Smooth muscle cell (in vitro differentiated cells): ENCODE measurements around the gene BTG3. TPM values are rescaled to one million over a fixed set of nuclear protein-coding genes. Genes with fewer than 3 reads are reported as not detected.

Experiments
- DNase-seq: peaks from one replicate; lab custom pipeline; 2025; ENCODE audit not compliant: unreplicated experiment; lab: John Stamatoyannopoulos, UW
- H2AFZ ChIP-seq: fragments of 200-600 bp; sonication (generic); 2 replicates; pipeline ENCODE4 v1.6.0; 2016; ENCODE audit warnings: antibody characterized with exemption, low read depth, mild to moderate bottlenecking
- H3F3A ChIP-seq: fragments of 200-600 bp; sonication (generic); 2 replicates; pipeline ENCODE4 v1.6.0; 2017; ENCODE audit warnings: antibody characterized with exemption, low read depth
- H3K27ac ChIP-seq: fragments of 200-600 bp; sonication (generic); 2 replicates; pipeline ENCODE4 v1.5.1; 2016; ENCODE audit warnings: low read depth, mild to moderate bottlenecking
- H3K27me3 ChIP-seq: fragments of 200-600 bp; sonication (generic); 2 replicates; pipeline ENCODE4 v1.6.1; 2016; ENCODE audit warnings: low read depth, mild to moderate bottlenecking
- H3K36me3 ChIP-seq: fragments of 200-600 bp; sonication (generic); 2 replicates; pipeline ENCODE4 v1.5.1; 2016; ENCODE audit warnings: low read depth
- H3K4me1 ChIP-seq: fragments of 200-600 bp; sonication (generic); 2 replicates; pipeline ENCODE4 v1.5.1; 2016; ENCODE audit warnings: low read depth
- H3K4me2 ChIP-seq: fragments of 200-600 bp; sonication (generic); 2 replicates; pipeline ENCODE4 v1.6.0; 2016; ENCODE audit warnings: mild to moderate bottlenecking
- H3K4me3 ChIP-seq: fragments of 200-600 bp; sonication (generic); 2 replicates; pipeline ENCODE4 v1.5.1; 2016; ENCODE audit warnings: mild to moderate bottlenecking
- H3K79me2 ChIP-seq: fragments of 200-600 bp; sonication (generic); 2 replicates; pipeline ENCODE4 v1.6.0; 2016; ENCODE audit warnings: low read depth, mild to moderate bottlenecking
- H3K9ac ChIP-seq: fragments of 200-600 bp; sonication (generic); 2 replicates; pipeline ENCODE4 v1.6.0; 2016; ENCODE audit warnings: low read depth
- H3K9me3 ChIP-seq: fragments of 200-600 bp; sonication (generic); replicated peaks from 2 replicates; pipeline ENCODE4 v1.5.1; 2016; ENCODE audit warnings: low read depth
- H4K20me1 ChIP-seq: fragments of 200-600 bp; sonication (generic); 2 replicates; pipeline ENCODE4 v1.6.0; 2016; ENCODE audit warnings: low read depth
- CTCF ChIP-seq: fragments of 200-600 bp; sonication (generic); IDR thresholded peaks from 2 replicates; pipeline ENCODE4 v1.5.1; 2017; ENCODE audit warnings: borderline replicate concordance, mild to moderate bottlenecking, antibody characterized with exemption; ENCODE audit not compliant: insufficient read depth, poor library complexity, severe bottlenecking
- WGBS: methylation state at CpG from one replicate; pipeline ENCODE4 v1.1.7; 2016; ENCODE audit warnings: low lambda C conversion rate; 5-methylcytosine and 5-hydroxymethylcytosine counted together
- polyA plus RNA-seq: library from polyadenylated mRNA; unstranded; fragments of >200 nt; fragmentation: Nextera tagmentation; extraction: Ambion mirVana; gene quantifications from 2 replicates; pipeline ENCODE4 v1.2.1, GENCODE V29; 2016
- total RNA-seq: library from RNA; depleted of rRNA; stranded (reverse); fragments of >200 nt; gene quantifications from 2 replicates; pipeline ENCODE4 v1.2.3, GENCODE V29; 2014

The BTG3 gene
- total and polyA plus RNA-seq, 2 experiments from 2014 or later: 103 to 119 TPM

- Histone ChIP-seq H4K20me1 (no peaks in the 10 kb centered on the region), H2AFZ (no peak overlapping the region), H3K4me3 (no peak overlapping the region), H3F3A (no peaks in the 10 kb centered on the region), H3K36me3 (no peaks in the 10 kb centered on the region), H3K79me2 (no peaks in the 10 kb centered on the region), H3K27me3 (no peaks in the 10 kb centered on the region), H3K9ac (no peak overlapping the region), H3K4me1 (no peaks in the 10 kb centered on the region), H3K4me2 (no peak overlapping the region), H3K27ac (no peak overlapping the region), H3K9me3 (no peaks in the 10 kb centered on the region)
- DNase-seq: no peak
- no peak for TF ChIP-seq CTCF
- 90% methylated on average over 2 of the region's 2 CpGs for WGBS
Measured at GRCh38 chr21:17640821-17641220, 28.1 kb upstream of the BTG3 start.

- Histone ChIP-seq H2AFZ (no peak overlapping the region), H3K27ac (no peak overlapping the region), H3K36me3 (no peaks in the 10 kb centered on the region), H3F3A (no peaks in the 10 kb centered on the region), H4K20me1 (no peaks in the 10 kb centered on the region), H3K4me1 (no peaks in the 10 kb centered on the region), H3K4me2 (no peak overlapping the region), H3K9ac (no peak overlapping the region), H3K9me3 (no peaks in the 10 kb centered on the region), H3K4me3 (no peak overlapping the region), H3K79me2 (no peaks in the 10 kb centered on the region), H3K27me3 (no peaks in the 10 kb centered on the region)
- TF ChIP-seq CTCF: no peak
- no peak for DNase-seq
- WGBS: 80% methylated on average over 4 of the region's 4 CpGs
Measured at GRCh38 chr21:17636711-17637110, 24.0 kb upstream of the BTG3 start.

- H3K4me3 ChIP-seq: no peak overlapping the region
- H3K27ac ChIP-seq: no peak overlapping the region
- DNase-seq: no peak
- TF ChIP-seq CTCF: no peak
- H3K9ac ChIP-seq: no peak overlapping the region
- no peaks in the 10 kb centered on the region for H3K4me1 ChIP-seq
- H3F3A ChIP-seq: no peaks in the 10 kb centered on the region
- no peaks in the 10 kb centered on the region for H4K20me1 ChIP-seq
- no peak overlapping the region for H2AFZ ChIP-seq
- 63% methylated on average over 4 of the region's 4 CpGs for WGBS
- no peaks in the 10 kb centered on the region for H3K36me3 ChIP-seq
- no peaks in the 10 kb centered on the region for H3K79me2 ChIP-seq
- no peaks in the 10 kb centered on the region for H3K9me3 ChIP-seq
- H3K4me2 ChIP-seq: no peak overlapping the region
- H3K27me3 ChIP-seq: no peaks in the 10 kb centered on the region
Measured at GRCh38 chr21:17631195-17631594, 18.5 kb upstream of the BTG3 start.

GRCh38 chr21:17622018-17622417 lies 9.3 kb upstream of the BTG3 start:
- 43% methylated on average over 2 of the region's 2 CpGs for WGBS
- Histone ChIP-seq H3K4me1 (no peaks in the 10 kb centered on the region), H3F3A (no peaks in the 10 kb centered on the region), H3K4me3 (no peak overlapping the region), H3K79me2 (no peaks in the 10 kb centered on the region), H3K36me3 (no peaks in the 10 kb centered on the region), H3K4me2 (no peak overlapping the region), H3K27ac (no peak overlapping the region), H3K9ac (no peak overlapping the region), H3K27me3 (no peaks in the 10 kb centered on the region), H4K20me1 (no peaks in the 10 kb centered on the region), H3K9me3 (no peaks in the 10 kb centered on the region), H2AFZ (no peak overlapping the region)
- no peak for TF ChIP-seq CTCF
- no peak for DNase-seq
